SU-DHL-6 (cell line): ENCODE data around the gene MAP4K2.

ENCODE experiments used
- H2AFZ ChIP-seq: fragments of 200-600 bp; sonication (generic); 2 replicates; pipeline ENCODE4 v1.6.1; 2014; ENCODE audit warnings: low read depth, mild to moderate bottlenecking, moderate library complexity, mixed read lengths, antibody characterized with exemption, low read length; ENCODE audit not compliant: severe bottlenecking
- H3F3A ChIP-seq: fragments of 200-600 bp; shearing (Covaris generic); 2 replicates; pipeline ENCODE4 v1.6.0; 2016; ENCODE audit warnings: antibody characterized with exemption, mild to moderate bottlenecking; ENCODE audit not compliant: insufficient read depth
- H3K27ac ChIP-seq: fragments of 200-600 bp; sonication (generic); 2 replicates; pipeline ENCODE4 v1.5.1; 2016; ENCODE audit warnings: low read depth, mild to moderate bottlenecking, low read length, moderate library complexity, mixed read lengths
- H3K27me3 ChIP-seq: fragments of 200-600 bp; sonication (generic), shearing (Covaris generic); 2 replicates; pipeline ENCODE4 v1.6.0; 2014; ENCODE audit warnings: mild to moderate bottlenecking, low read length
- H3K36me3 ChIP-seq: fragments of 200-600 bp; sonication (generic); 2 replicates; pipeline ENCODE4 v1.6.1; 2014; ENCODE audit warnings: mild to moderate bottlenecking, low read length, mixed read lengths
- H3K4me2 ChIP-seq: fragments of 300-600, 200-600 bp; shearing (Covaris generic), sonication (generic); 2 replicates; pipeline ENCODE4 v1.6.0; 2014; ENCODE audit warnings: low read length, low read depth, mild to moderate bottlenecking; ENCODE audit not compliant: poor library complexity, severe bottlenecking
- H3K4me3 ChIP-seq: fragments of 200-600 bp; sonication (generic); 2 replicates; pipeline ENCODE4 v1.5.1; 2014; ENCODE audit warnings: antibody characterized with exemption, low read length, mild to moderate bottlenecking, mixed read lengths; ENCODE audit not compliant: insufficient read depth, poor library complexity, severe bottlenecking
- H3K79me2 ChIP-seq: fragments of 200-600 bp; sonication (generic); 2 replicates; pipeline ENCODE4 v1.6.1; 2014; ENCODE audit warnings: mild to moderate bottlenecking, low read length, moderate library complexity; ENCODE audit not compliant: insufficient read depth
- H3K9ac ChIP-seq: fragments of 200-600 bp; sonication (generic); 2 replicates; pipeline ENCODE4 v1.7.0; 2014; ENCODE audit warnings: mild to moderate bottlenecking, low read length
- H3K9me2 ChIP-seq: fragments of 200-600 bp; sonication (generic); replicated peaks from 2 replicates; pipeline ENCODE4 v1.6.1; 2014; ENCODE audit warnings: low read length; ENCODE audit not compliant: insufficient read depth
- H3K9me3 ChIP-seq: fragments of 200-600 bp; sonication (generic); 2 replicates; pipeline ENCODE4 v1.6.1; 2014; ENCODE audit warnings: low read length, mixed read lengths; ENCODE audit not compliant: insufficient read depth
- H4K20me1 ChIP-seq: fragments of 200-600 bp; sonication (generic); 2 replicates; pipeline ENCODE4 v1.6.1; 2014; ENCODE audit warnings: low read depth, mild to moderate bottlenecking, antibody characterized with exemption, low read length, moderate library complexity, mixed read lengths
- CTCF ChIP-seq: fragments of 200-600 bp; sonication (generic); IDR thresholded peaks from one replicate; pipeline ENCODE4 v1.5.1; 2017; ENCODE audit warnings: antibody characterized with exemption, mild to moderate bottlenecking, low read length, moderate library complexity; ENCODE audit not compliant: insufficient read depth, poor library complexity, severe bottlenecking
- EZH2phosphoT487 ChIP-seq: fragments of 200-600 bp; sonication (generic), shearing (Covaris generic); conservative IDR thresholded peaks from 2 replicates; pipeline ENCODE4 v1.6.1; 2018; ENCODE audit warnings: mild to moderate bottlenecking, antibody characterized with exemption, low read length, moderate library complexity, mixed read lengths

Gene MAP4K2

GRCh38 chr11:64834031-64834722 lies 31.2 kb upstream of the MAP4K2 start:
- Histone ChIP-seq H3K9me3 (no peaks in the 10 kb centered on the region), H3F3A (no peaks in the 10 kb centered on the region), H3K9me2 (no peaks in the 10 kb centered on the region), H3K27ac (no peak overlapping the region), H3K79me2 (no peaks in the 10 kb centered on the region), H3K4me3 (no peak overlapping the region), H3K36me3 (no peaks in the 10 kb centered on the region), H4K20me1 (no peaks in the 10 kb centered on the region), H3K4me2 (no peak overlapping the region), H3K27me3 (no peaks in the 10 kb centered on the region), H2AFZ (no peak overlapping the region), H3K9ac (no peak overlapping the region)
- TF ChIP-seq CTCF: no peak
- no peak for TF ChIP-seq EZH2phosphoT487

GRCh38 chr11:64833509-64833908 lies 30.5 kb upstream of the MAP4K2 start:
- Histone ChIP-seq H3K36me3 (no peaks in the 10 kb centered on the region), H3K27ac (no peak overlapping the region), H4K20me1 (no peaks in the 10 kb centered on the region), H3K9ac (no peak overlapping the region), H3K79me2 (no peaks in the 10 kb centered on the region), H3K4me3 (no peak overlapping the region), H3K4me2 (no peak overlapping the region), H3K9me2 (no peaks in the 10 kb centered on the region), H3F3A (no peaks in the 10 kb centered on the region), H3K27me3 (no peaks in the 10 kb centered on the region), H3K9me3 (no peaks in the 10 kb centered on the region), H2AFZ (no peak overlapping the region)
- TF ChIP-seq CTCF (no peak), EZH2phosphoT487 (no peak)

GRCh38 chr11:64833198-64833502 lies 30.1 kb upstream of the MAP4K2 start:
- Histone ChIP-seq H3K9ac (no peak overlapping the region), H3K36me3 (no peaks in the 10 kb centered on the region)
- TF ChIP-seq EZH2phosphoT487 (no peak), CTCF (no peak)

More at GRCh38 chr11:64833198-64833502, 30.1 kb upstream of the MAP4K2 start:
- Histone ChIP-seq H3K27me3 (no peaks in the 10 kb centered on the region), H3F3A (no peaks in the 10 kb centered on the region), H3K9me2 (no peaks in the 10 kb centered on the region), H3K9me3 (no peaks in the 10 kb centered on the region), H4K20me1 (no peaks in the 10 kb centered on the region), H2AFZ (no peak overlapping the region), H3K79me2 (no peaks in the 10 kb centered on the region), H3K4me2 (no peak overlapping the region), H3K27ac (no peak overlapping the region), H3K4me3 (no peak overlapping the region)
